Hepatocyte (in vitro differentiated cells): ENCODE measurements around the gene DNASE2. TPM values are rescaled to one million over a fixed set of nuclear protein-coding genes. Genes with fewer than 3 reads are reported as not detected.
"Not testable (repeated sequence)": the region's sequence is repeated elsewhere in the genome, so short reads cannot be mapped to it uniquely, and the experiment has no call there.

Experiments used
- DNase-seq: peaks from one replicate; pipeline ENCODE4 v3.0.0-alpha.2; 2016; ENCODE audit warnings: low spot score
- H2AFZ ChIP-seq: fragments of 200-600 bp; sonication (generic); 2 replicates; pipeline ENCODE4 v1.6.0; 2016; ENCODE audit warnings: antibody characterized with exemption, mild to moderate bottlenecking
- H3K27ac ChIP-seq: fragments of 200-600 bp; sonication (generic); 2 replicates; pipeline ENCODE4 v1.5.1; 2016; ENCODE audit warnings: mild to moderate bottlenecking
- H3K27me3 ChIP-seq: fragments of 200-600 bp; sonication (generic); 2 replicates; pipeline ENCODE4 v1.6.1; 2016
- H3K36me3 ChIP-seq: fragments of 200-600 bp; sonication (generic); replicated peaks from 2 replicates; pipeline ENCODE4 v1.5.1; 2016; ENCODE audit warnings: low read depth; ENCODE audit not compliant: insufficient read depth
- H3K4me1 ChIP-seq: fragments of 200-600 bp; sonication (generic); 2 replicates; pipeline ENCODE4 v1.5.1; 2016; ENCODE audit warnings: mild to moderate bottlenecking, moderate library complexity; ENCODE audit not compliant: insufficient read depth
- H3K4me2 ChIP-seq: fragments of 200-600 bp; sonication (generic); 2 replicates; pipeline ENCODE4 v1.6.0; 2016
- H3K4me3 ChIP-seq: fragments of 200-600 bp; sonication (generic); 2 replicates; pipeline ENCODE4 v1.5.1; 2016; ENCODE audit warnings: mild to moderate bottlenecking
- H3K79me2 ChIP-seq: fragments of 200-600 bp; sonication (generic); 2 replicates; pipeline ENCODE4 v1.6.0; 2017; ENCODE audit warnings: mild to moderate bottlenecking
- H3K9me2 ChIP-seq: fragments of 200-600 bp; sonication (generic); replicated peaks from 2 replicates; pipeline ENCODE4 v1.6.0; 2017; ENCODE audit warnings: mild to moderate bottlenecking; ENCODE audit not compliant: insufficient read depth
- H3K9me3 ChIP-seq: fragments of 200-600 bp; sonication (generic); 2 replicates; pipeline ENCODE4 v1.5.1; 2016; ENCODE audit warnings: low read depth, mild to moderate bottlenecking
- H4K20me1 ChIP-seq: fragments of 200-600 bp; sonication (generic); 2 replicates; pipeline ENCODE4 v1.6.0; 2016; ENCODE audit warnings: mild to moderate bottlenecking; ENCODE audit not compliant: insufficient read depth, poor library complexity, severe bottlenecking
- EZH2 ChIP-seq: fragments of 200-600 bp; sonication (generic); IDR thresholded peaks from 2 replicates; pipeline ENCODE4 v1.6.1; 2016; ENCODE audit warnings: antibody characterized with exemption, mild to moderate bottlenecking, borderline replicate concordance
- EZH2phosphoT487 ChIP-seq: fragments of 200-600 bp; sonication (generic); IDR thresholded peaks from one replicate; pipeline ENCODE4 v1.6.1; 2018; ENCODE audit warnings: antibody characterized with exemption, mild to moderate bottlenecking, low read depth, moderate library complexity; ENCODE audit not compliant: unreplicated experiment, severe bottlenecking
- WGBS: methylation state at CpG from one replicate; pipeline ENCODE4 v1.1.6; 2016; ENCODE audit warnings: low lambda C conversion rate; ENCODE audit errors: missing lambda C conversion rate; 5-methylcytosine and 5-hydroxymethylcytosine counted together
- polyA plus RNA-seq: library from polyadenylated mRNA; unstranded; fragments of >200 nt; fragmentation: Nextera tagmentation; extraction: Ambion mirVana; gene quantifications from 2 replicates; pipeline ENCODE4 v1.2.1, GENCODE V29; 2016
- total RNA-seq: library from RNA; depleted of rRNA; stranded (reverse); fragments of >200 nt; gene quantifications from 2 replicates; pipeline ENCODE4 v1.2.3, GENCODE V29; 2014
- TF ChIP-seq, protein P1 (sequence below): fragments of 200-600 bp; sonication (generic); IDR thresholded peaks from 2 replicates; pipeline ENCODE4 v1.5.1; 2016; ENCODE audit warnings: antibody characterized with exemption, mild to moderate bottlenecking; ENCODE audit not compliant: poor library complexity

The DNASE2 gene
- total and polyA plus RNA-seq, 2 experiments from 2014 or later: 25.7 to 41.3 TPM

DNA sequence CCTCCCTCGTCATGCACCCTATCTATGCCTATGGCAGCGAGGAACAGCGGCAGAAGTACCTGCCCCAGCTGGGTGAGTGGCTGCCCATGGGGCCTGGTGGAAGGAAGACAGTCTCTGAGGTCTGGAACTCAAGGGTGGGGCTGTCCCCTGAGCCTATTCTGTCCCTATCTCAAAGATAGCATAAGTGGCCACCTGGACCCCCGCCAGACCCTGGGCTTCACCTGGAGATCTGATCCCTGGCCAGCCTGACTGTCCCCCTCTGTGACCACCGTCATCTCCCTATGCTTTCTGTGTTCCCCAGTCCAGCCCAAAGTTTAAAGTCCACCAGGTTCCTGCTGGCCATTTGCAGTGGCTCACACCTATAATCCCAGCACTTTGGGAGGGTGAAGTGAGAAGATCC is 12.3 kb upstream of the DNASE2 start:
- Histone ChIP-seq H2AFZ (no peak overlapping the region), H3K4me1 (no peaks in the 10 kb centered on the region), H4K20me1 (no peaks in the 10 kb centered on the region), H3K27me3 (no peaks in the 10 kb centered on the region), H3K79me2 (peaks cover 11% of the 10 kb centered on the region), H3K4me2 (no peak overlapping the region), H3K4me3 (no peak overlapping the region), H3K9me3 (no peaks in the 10 kb centered on the region), H3K27ac (no peak overlapping the region), H3K9me2 (no peaks in the 10 kb centered on the region), H3K36me3 (no peaks in the 10 kb centered on the region)
- DNase-seq: no peak
- no peak for TF ChIP-seq EZH2
- TF ChIP-seq EZH2phosphoT487: no peak
- TF ChIP-seq, protein P1, sequence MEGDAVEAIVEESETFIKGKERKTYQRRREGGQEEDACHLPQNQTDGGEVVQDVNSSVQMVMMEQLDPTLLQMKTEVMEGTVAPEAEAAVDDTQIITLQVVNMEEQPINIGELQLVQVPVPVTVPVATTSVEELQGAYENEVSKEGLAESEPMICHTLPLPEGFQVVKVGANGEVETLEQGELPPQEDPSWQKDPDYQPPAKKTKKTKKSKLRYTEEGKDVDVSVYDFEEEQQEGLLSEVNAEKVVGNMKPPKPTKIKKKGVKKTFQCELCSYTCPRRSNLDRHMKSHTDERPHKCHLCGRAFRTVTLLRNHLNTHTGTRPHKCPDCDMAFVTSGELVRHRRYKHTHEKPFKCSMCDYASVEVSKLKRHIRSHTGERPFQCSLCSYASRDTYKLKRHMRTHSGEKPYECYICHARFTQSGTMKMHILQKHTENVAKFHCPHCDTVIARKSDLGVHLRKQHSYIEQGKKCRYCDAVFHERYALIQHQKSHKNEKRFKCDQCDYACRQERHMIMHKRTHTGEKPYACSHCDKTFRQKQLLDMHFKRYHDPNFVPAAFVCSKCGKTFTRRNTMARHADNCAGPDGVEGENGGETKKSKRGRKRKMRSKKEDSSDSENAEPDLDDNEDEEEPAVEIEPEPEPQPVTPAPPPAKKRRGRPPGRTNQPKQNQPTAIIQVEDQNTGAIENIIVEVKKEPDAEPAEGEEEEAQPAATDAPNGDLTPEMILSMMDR: no peak
- WGBS: 94% methylated on average over 5 of the region's 5 CpGs

DNA sequence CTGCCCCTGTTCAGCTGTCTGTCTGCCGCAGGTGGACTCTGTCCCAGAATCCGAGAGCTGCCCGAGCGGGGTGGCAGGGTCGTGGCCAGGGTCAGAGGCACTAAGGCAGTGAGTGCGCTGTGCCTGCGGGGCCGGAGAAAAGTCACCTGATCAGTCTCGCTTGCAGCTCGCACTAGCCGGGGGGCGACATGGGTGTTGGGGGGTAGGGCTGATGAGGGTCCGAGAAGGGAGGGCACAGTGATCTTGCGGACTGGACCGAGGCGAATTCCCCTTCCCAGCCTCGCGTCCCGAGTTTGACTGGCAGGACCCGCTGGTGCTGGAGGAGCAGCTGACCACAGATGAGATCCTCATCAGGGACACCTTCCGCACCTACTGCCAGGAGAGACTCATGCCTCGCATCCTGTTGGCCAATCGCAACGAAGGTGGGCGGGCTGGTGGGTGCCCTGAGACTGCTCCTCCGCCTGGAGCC is 10.3 kb upstream of the DNASE2 start:
- H3K36me3 ChIP-seq: no peaks in the 10 kb centered on the region
- peak overlapping the region; percentile 43 for H3K4me3 ChIP-seq
- no peaks in the 10 kb centered on the region for H3K4me1 ChIP-seq
- TF ChIP-seq, protein P1: no peak
- TF ChIP-seq EZH2 (no peak), EZH2phosphoT487 (no peak)
- peaks cover 6% of the 10 kb centered on the region for H3K27me3 ChIP-seq
- H3K4me2 ChIP-seq: peak overlapping the region; percentile 84
- no peak overlapping the region for H2AFZ ChIP-seq
- H3K79me2 ChIP-seq: peaks cover 11% of the 10 kb centered on the region
- H3K27ac ChIP-seq: peak overlapping the region; percentile 7
- no peaks in the 10 kb centered on the region for H3K9me2 ChIP-seq
- DNase-seq: no peak
- 13% methylated on average over 21 of the region's 26 CpGs for WGBS
- H4K20me1 ChIP-seq: no peaks in the 10 kb centered on the region
- no peaks in the 10 kb centered on the region for H3K9me3 ChIP-seq

DNA sequence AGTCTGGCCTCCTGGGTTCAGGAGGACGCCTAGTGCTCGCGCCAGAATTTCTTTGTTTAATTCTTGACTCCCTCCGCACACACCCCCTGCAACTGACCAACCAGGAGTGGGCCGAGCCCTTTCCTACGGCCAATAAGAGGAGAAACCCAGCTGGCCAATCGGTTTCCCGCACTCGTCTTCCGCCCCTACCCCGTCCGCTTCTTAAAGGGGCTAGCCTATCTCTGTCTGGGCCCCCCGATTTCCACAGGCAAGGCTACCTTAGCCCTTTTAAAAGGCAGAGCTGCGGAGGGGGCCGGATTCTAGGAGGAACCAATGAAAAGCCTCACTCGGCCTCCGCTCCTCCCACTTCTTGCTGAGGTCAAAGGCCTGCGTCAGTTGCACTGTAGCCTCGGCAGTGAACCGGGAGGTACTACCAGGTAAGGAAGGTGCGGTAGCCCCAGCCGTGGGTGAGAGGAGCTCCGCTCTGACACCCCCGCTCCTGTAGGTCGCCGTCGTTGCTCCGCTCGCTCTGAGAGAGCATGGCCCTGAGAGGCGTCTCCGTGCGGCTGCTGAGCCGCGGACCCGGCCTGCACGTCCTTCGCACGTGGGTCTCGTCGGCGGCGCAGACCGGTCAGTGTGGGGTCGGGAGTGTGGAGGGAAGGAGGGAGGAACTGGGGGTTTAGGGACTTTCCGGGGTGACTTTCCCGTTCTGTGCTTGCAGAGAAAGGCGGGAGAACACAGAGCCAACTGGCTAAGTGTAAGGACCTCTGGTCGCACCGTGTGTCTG is 9.7 kb upstream of the DNASE2 start, which contains the start of gene GCDH:
Gene GCDH (plus strand): TSS at position 374 of the 766 bp plus-strand sequence. CDS start 145 bp downstream, at position 519.
- H3K9me2 ChIP-seq: no peaks in the 10 kb centered on the region
- H3K27ac ChIP-seq: peak within 1 kb of the TSS; percentile 7
- peaks cover 11% of the 10 kb centered on the region for H3K79me2 ChIP-seq
- peak within 1 kb of the TSS; percentile 43 for H3K4me3 ChIP-seq
- H3K36me3 ChIP-seq: no peaks in the 10 kb centered on the region
- TF ChIP-seq, protein P1: no peak
- TF ChIP-seq EZH2: no peak
- no peak for TF ChIP-seq EZH2phosphoT487
- no peaks in the 10 kb centered on the region for H3K9me3 ChIP-seq
- no peaks in the 10 kb centered on the region for H4K20me1 ChIP-seq
- no peaks in the 10 kb centered on the region for H3K4me1 ChIP-seq
- WGBS: 1% methylated on average over 49 of the region's 49 CpGs
- H2AFZ ChIP-seq: peak within 1 kb of the TSS; percentile 24
- peak; percentile 99 for DNase-seq
- peaks cover 12% of the 10 kb centered on the region for H3K27me3 ChIP-seq
- peak within 1 kb of the TSS; percentile 84 for H3K4me2 ChIP-seq

DNA sequence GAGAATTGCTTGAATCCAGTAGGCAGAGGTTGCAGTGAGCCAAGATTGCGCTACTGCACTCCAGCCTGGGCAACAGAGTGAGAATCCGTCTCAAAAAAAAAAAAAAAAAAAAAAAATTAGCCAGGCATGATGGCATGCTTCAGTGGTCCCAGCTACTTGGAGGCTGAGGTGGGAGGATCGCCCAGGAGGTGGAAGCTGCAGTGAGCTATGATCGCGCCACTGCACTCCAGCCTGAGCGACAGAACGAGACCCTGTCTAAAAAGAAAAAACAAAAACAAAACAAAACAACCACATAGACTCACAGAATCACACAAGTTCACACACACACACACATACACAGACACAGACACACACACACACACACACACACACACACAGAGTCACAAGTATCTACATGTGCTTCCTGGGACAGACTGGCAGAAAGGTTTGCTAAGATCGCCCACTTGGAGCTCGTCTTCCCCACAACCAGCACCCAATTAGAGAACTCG is 9.1 kb upstream of the DNASE2 start:
- Histone ChIP-seq H3K27me3 (peaks cover 16% of the 10 kb centered on the region), H3K79me2 (peaks cover 11% of the 10 kb centered on the region), H3K4me2 (peak overlapping the region; percentile 67)
- not testable (repeated sequence) for H3K4me1 ChIP-seq, H4K20me1 ChIP-seq, DNase-seq, H3K4me3 ChIP-seq, H3K36me3 ChIP-seq, H3K9me2 ChIP-seq, H3K9me3 ChIP-seq, H3K27ac ChIP-seq, H2AFZ ChIP-seq
- WGBS: 46% methylated on average over 9 of the region's 10 CpGs
